Measurements from ENCODE around the gene MATN3.

MATN3 gene

DNA sequence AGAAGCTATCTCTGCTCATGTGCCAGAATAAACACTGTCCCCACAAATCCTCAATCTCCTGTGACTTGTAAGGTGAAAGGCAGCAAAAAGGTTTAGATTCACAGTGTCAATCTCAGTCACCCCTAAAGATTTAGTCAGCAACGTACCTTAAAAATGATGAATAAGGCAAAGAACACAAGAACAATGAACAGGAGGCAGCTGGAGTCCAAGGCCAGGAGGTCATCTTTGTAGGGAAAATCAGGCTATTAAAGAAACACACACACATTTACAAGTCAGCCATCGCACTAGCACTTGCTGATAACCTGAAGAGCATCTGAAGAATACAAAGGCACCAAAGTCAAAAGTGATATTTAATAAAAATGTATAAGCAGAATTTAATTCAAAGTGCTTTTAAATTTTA is 22.4 kb upstream of the MATN3 start:
- no peaks in the 10 kb centered on the region for H3K27me3 ChIP-seq
- H3K9me3 ChIP-seq, result no peaks in the 10 kb centered on the region
- H3K4me3 ChIP-seq (ENCODE audit: low read depth in 1 of 2, low read length in 1 of 2), result no peak overlapping the region
- TF ChIP-seq, protein P1, sequence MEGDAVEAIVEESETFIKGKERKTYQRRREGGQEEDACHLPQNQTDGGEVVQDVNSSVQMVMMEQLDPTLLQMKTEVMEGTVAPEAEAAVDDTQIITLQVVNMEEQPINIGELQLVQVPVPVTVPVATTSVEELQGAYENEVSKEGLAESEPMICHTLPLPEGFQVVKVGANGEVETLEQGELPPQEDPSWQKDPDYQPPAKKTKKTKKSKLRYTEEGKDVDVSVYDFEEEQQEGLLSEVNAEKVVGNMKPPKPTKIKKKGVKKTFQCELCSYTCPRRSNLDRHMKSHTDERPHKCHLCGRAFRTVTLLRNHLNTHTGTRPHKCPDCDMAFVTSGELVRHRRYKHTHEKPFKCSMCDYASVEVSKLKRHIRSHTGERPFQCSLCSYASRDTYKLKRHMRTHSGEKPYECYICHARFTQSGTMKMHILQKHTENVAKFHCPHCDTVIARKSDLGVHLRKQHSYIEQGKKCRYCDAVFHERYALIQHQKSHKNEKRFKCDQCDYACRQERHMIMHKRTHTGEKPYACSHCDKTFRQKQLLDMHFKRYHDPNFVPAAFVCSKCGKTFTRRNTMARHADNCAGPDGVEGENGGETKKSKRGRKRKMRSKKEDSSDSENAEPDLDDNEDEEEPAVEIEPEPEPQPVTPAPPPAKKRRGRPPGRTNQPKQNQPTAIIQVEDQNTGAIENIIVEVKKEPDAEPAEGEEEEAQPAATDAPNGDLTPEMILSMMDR (IDR thresholded peaks at IDR 0.05), result no peak
- H3K27ac ChIP-seq, result no peak overlapping the region
- H3K4me1 ChIP-seq (ENCODE audit: control insufficient read depth in 1 of 2, insufficient read depth in 1 of 2, low read depth in 1 of 2, low read length in 1 of 2), result peaks cover 0 to 6% of the 10 kb centered on the region in 2 experiments
- H3K36me3 ChIP-seq, result peaks cover 89% of the 10 kb centered on the region

DNA sequence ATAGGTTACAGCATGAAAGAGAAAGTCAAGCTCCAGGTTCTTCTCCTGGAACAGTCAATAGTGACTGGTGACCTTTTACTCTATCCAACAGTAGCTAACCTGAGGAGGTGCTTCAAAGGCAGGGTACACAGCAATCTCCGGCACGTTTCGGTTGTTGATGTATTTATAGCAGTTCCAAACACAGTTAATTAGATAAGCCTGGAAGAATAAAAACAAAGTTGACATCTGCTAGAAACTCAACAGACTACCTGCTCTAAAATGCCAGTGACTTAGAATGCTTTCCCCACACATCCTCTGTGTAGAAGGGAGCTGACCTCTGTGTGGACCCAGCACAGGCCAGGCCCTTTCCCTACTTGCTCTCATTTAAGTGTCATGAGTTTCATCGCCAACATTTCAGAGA is 21.8 kb upstream of the MATN3 start:
- Histone ChIP-seq H3K27ac (no peak overlapping the region), H3K36me3 (peaks cover 88% of the 10 kb centered on the region), H3K9me3 (no peaks in the 10 kb centered on the region), H3K27me3 (no peaks in the 10 kb centered on the region), H3K4me3 (ENCODE audit: low read depth in 1 of 2, low read length in 1 of 2) (no peak overlapping the region), H3K4me1 (ENCODE audit: control insufficient read depth in 1 of 2, insufficient read depth in 1 of 2, low read depth in 1 of 2, low read length in 1 of 2) (peaks cover 0 to 6% of the 10 kb centered on the region in 2 experiments)
- TF ChIP-seq, protein P1 (IDR thresholded peaks at IDR 0.05), result no peak

DNA sequence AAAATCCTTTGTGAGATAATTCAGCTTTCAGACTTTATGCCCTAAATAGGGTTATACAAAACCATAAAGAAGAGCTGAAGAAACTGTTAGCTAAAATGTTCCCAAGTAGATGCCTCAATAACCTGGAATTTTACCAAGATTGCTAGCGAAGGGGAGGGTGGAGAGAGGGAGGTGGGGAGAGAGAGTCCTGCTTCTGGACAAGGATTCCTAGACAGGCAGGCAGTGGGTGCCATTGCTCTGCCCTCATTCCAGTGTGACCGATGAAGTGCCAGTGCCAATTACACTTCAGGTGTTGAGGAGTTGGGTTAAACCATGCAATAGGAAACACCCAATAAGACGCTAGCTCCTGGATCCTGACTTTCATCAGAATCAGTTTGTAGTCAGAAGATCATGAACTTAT is 20.9 kb upstream of the MATN3 start:
- Histone ChIP-seq H3K4me3 (ENCODE audit: low read depth in 1 of 2, low read length in 1 of 2) (no peak overlapping the region), H3K27me3 (no peaks in the 10 kb centered on the region), H3K4me1 (ENCODE audit: control insufficient read depth in 1 of 2, insufficient read depth in 1 of 2, low read depth in 1 of 2, low read length in 1 of 2) (peaks cover 0 to 6% of the 10 kb centered on the region in 2 experiments), H3K27ac (no peak overlapping the region), H3K9me3 (no peaks in the 10 kb centered on the region), H3K36me3 (peaks cover 86% of the 10 kb centered on the region)
- TF ChIP-seq, protein P1 (IDR thresholded peaks at IDR 0.05), result no peak

DNA sequence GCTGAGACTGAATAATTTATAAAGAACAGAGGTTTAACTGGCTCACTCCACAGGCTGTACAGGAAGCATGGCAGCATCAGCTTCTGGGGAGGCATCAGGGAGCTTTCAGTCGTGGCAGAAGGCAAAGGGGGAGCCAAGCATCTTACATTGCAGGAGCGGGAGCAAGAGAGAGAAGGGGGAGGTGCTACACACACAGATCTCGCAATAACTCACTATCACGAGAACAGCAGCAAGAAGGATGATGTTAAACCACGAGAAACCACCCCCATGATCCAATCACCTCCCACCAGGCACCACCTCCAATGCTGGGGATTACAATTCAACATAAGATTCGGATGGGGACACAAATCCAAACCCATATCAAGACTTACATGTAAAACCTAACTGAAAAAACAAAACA is 17.8 kb upstream of the MATN3 start:
- TF ChIP-seq, protein P1 (IDR thresholded peaks at IDR 0.05), result no peak
- Histone ChIP-seq H3K27me3 (no peaks in the 10 kb centered on the region), H3K4me3 (ENCODE audit: low read depth in 1 of 2, low read length in 1 of 2) (no peak overlapping the region), H3K27ac (no peak overlapping the region), H3K4me1 (ENCODE audit: control insufficient read depth in 1 of 2, insufficient read depth in 1 of 2, low read depth in 1 of 2, low read length in 1 of 2) (no peaks in the 10 kb centered on the region), H3K36me3 (peaks cover 77% of the 10 kb centered on the region), H3K9me3 (no peaks in the 10 kb centered on the region)

DNA sequence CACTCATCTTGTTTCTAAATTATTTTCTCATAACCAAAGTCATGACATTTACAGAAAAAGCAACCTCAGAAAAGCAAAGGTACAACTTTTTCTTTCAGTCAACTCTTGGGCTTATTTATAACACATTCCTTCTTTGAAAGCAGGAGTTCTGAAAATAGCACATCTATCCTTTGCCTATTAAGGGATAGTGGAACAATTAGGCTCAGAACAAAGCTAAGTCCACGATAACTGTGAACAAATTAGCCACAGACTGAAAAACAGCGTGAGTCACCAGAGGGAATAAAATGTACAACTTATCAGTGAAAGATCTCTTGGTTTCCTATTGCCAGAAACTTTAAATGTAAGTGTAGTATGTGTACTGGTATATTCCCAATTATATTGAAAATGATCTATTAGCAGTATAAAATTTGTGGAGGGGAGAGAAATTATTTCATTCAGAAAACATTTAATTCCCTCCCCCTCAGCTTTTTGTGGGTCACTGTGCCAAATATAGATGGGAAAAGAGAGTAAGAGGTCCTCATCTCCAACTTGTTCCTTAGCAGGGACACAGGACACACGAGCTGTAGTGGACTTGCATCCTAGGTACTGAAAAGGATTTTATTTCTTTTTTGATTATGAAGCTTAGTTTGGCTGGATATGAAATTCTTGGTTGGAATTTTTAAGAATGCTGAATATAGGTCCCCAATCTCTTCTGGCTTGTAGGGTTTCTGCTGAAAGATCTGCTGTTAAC is 15.4 kb upstream of the MATN3 start:
- Histone ChIP-seq H3K36me3 (peaks cover 53% of the 10 kb centered on the region), H3K27me3 (no peaks in the 10 kb centered on the region), H3K27ac (no peak overlapping the region), H3K9me3 (no peaks in the 10 kb centered on the region), H3K4me1 (ENCODE audit: control insufficient read depth in 1 of 2, insufficient read depth in 1 of 2, low read depth in 1 of 2, low read length in 1 of 2) (no peaks in the 10 kb centered on the region), H3K4me3 (ENCODE audit: low read depth in 1 of 2, low read length in 1 of 2) (no peak overlapping the region)
- TF ChIP-seq, protein P1 (IDR thresholded peaks at IDR 0.05), result no peak

Data from neutrophil (primary cell).